ENCODE results near the gene INTS4.
"Not testable (repeated sequence)": the region's sequence is repeated elsewhere in the genome, so short reads cannot be mapped to it uniquely, and the experiment has no call there.

Gene INTS4, protein sequence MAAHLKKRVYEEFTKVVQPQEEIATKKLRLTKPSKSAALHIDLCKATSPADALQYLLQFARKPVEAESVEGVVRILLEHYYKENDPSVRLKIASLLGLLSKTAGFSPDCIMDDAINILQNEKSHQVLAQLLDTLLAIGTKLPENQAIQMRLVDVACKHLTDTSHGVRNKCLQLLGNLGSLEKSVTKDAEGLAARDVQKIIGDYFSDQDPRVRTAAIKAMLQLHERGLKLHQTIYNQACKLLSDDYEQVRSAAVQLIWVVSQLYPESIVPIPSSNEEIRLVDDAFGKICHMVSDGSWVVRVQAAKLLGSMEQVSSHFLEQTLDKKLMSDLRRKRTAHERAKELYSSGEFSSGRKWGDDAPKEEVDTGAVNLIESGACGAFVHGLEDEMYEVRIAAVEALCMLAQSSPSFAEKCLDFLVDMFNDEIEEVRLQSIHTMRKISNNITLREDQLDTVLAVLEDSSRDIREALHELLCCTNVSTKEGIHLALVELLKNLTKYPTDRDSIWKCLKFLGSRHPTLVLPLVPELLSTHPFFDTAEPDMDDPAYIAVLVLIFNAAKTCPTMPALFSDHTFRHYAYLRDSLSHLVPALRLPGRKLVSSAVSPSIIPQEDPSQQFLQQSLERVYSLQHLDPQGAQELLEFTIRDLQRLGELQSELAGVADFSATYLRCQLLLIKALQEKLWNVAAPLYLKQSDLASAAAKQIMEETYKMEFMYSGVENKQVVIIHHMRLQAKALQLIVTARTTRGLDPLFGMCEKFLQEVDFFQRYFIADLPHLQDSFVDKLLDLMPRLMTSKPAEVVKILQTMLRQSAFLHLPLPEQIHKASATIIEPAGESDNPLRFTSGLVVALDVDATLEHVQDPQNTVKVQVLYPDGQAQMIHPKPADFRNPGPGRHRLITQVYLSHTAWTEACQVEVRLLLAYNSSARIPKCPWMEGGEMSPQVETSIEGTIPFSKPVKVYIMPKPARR

DNA sequence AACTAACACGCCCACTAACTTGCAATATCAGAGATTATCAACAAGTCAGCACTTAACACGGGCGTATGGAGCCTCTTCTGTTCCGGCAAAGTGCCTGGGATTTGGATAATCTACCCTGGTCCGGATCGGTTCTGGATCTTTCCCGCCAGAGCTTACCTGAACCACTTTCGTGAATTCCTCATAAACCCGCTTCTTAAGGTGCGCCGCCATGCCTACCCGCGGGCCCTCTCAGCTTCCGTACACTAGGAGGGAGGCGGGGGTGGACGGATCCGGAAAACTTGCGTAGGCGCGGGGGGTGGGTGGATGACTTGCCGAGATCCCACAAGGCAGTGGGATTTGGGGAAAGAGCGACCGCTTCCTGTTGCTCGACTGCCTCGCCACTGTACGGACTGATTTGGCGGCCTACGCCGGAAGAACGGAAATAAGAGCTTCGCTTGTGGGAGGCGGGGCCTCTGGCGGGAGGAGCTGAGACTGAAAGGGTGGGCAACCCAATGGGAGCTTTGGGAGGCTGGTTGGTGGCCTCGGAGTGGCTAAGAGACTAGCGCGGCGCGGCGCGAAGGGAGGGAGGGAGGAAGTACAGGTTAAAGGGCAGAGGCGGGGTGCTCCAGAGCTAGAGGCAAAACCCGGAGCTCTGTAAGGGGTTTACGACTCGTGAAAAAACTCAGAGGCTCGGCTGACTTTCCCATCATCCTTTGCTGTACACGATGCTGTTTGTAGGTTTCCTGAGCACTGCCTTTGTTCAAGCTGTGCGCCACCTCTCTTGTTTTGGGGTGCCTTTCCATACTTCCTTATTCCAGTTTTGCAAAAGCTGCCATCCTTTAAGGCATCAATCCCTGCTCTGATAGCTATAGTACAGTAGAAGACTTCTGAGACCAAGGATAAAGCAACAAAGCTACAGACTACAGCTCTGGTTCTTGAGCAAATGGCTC, at the start of gene INTS4:
Gene INTS4, minus strand, starts transcription at position 235 of the 929 bp plus-strand sequence. Its CDS starts 25 bp downstream, at position 210.
- Histone ChIP-seq H3K4me3 (peak within 1 kb of the TSS; percentile 79), H3K27ac (peak within 1 kb of the TSS; percentile 54 to 80)
- peak; percentile 100 for DNase-seq (ENCODE audit: low spot score)
- TF ChIP-seq, protein P1, sequence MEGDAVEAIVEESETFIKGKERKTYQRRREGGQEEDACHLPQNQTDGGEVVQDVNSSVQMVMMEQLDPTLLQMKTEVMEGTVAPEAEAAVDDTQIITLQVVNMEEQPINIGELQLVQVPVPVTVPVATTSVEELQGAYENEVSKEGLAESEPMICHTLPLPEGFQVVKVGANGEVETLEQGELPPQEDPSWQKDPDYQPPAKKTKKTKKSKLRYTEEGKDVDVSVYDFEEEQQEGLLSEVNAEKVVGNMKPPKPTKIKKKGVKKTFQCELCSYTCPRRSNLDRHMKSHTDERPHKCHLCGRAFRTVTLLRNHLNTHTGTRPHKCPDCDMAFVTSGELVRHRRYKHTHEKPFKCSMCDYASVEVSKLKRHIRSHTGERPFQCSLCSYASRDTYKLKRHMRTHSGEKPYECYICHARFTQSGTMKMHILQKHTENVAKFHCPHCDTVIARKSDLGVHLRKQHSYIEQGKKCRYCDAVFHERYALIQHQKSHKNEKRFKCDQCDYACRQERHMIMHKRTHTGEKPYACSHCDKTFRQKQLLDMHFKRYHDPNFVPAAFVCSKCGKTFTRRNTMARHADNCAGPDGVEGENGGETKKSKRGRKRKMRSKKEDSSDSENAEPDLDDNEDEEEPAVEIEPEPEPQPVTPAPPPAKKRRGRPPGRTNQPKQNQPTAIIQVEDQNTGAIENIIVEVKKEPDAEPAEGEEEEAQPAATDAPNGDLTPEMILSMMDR (IDR thresholded peaks at IDR 0.05), result no peak

DNA sequence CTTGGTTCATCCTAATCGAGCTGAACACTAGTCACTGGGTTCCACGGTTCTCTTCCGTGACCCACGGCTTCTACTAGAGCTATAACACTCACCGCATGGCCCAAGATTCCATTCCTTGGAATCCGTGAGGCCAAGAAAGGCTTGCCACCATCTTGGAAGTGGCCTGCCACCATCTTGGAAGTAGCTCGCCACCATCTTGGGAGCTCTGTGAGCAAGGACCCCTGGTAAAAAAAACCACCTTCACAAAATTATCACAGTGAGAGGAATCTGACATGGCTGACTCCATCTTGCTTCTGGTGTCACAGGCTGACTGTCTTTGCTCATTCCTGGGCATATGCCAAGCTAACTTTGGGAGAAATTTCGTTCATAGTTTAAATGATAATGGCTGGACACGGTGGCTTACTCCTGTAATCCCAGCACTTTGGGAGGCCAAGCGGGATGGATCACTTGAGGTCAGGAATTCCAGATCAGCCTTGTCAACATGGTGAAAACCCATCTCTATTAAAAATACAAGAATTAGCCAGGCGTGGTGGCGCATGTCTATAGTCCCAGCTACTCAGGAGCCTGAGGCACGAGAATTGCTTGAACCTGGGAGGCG, 47.5 kb upstream of the INTS4 start:
- Histone ChIP-seq H3K27ac (no peak overlapping the region), H3K4me3 (no peak overlapping the region)
- TF ChIP-seq, protein P1 (IDR thresholded peaks at IDR 0.05), result no peak
- no peak for DNase-seq (ENCODE audit: low spot score)

DNA sequence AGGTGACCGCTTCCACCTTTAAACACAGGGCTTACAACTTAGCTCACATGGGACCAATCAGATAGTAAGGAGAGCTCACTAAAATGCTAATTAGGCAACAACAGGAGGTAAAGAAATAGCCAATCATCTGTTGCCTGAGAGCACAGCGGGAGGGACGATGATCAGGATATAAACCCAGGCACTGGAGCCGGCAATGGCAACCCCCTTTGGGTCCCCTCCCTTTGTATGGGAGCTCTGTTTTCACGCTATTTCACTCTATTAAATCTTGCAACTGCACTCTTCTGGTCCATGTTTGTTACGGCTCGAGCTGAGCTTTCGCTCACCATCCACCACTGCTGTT, 46.9 kb upstream of the INTS4 start:
- H3K4me3 ChIP-seq; H3K27ac ChIP-seq; DNase-seq (ENCODE audit: low spot score): not testable (repeated sequence)

DNA sequence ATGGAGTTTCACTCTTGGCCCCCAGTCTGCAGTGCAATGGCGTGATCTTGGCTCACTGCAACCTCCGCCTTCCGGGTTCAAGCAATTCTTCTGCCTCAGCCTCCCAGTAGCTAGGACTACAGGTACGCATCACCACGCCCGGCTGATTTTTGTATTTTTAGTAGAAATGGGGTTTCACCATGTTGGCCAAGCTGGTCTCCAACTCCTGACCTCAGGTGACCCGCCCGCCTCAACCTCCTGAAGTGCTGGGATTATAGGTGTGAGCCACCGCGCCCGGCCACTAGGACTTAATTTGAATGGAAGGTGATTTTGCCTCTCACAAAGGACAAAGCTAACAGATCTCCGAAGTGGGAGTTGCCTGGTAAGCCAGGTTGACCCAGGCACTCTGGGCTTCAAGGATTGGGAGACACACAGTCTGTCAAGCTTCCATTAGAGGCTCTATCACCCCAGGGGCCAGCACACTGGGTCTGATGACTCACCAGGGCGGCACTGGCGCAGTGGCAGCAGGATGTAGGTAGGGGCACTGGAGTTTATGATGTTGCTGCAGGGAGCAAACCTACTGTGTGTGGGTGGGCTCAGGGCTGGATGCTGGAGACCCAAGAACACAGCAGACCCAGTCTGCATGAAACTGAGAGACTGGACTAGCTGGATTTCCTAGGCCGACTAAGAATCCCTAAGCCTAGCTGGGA, 46.4 kb upstream of the INTS4 start:
- TF ChIP-seq, protein P1 (IDR thresholded peaks at IDR 0.05), result no peak
- DNase-seq (ENCODE audit: low spot score), result no peak
- Histone ChIP-seq H3K4me3 (no peak overlapping the region), H3K27ac (peak overlapping the region in 1 of 2 donors; percentile 78)

DNA sequence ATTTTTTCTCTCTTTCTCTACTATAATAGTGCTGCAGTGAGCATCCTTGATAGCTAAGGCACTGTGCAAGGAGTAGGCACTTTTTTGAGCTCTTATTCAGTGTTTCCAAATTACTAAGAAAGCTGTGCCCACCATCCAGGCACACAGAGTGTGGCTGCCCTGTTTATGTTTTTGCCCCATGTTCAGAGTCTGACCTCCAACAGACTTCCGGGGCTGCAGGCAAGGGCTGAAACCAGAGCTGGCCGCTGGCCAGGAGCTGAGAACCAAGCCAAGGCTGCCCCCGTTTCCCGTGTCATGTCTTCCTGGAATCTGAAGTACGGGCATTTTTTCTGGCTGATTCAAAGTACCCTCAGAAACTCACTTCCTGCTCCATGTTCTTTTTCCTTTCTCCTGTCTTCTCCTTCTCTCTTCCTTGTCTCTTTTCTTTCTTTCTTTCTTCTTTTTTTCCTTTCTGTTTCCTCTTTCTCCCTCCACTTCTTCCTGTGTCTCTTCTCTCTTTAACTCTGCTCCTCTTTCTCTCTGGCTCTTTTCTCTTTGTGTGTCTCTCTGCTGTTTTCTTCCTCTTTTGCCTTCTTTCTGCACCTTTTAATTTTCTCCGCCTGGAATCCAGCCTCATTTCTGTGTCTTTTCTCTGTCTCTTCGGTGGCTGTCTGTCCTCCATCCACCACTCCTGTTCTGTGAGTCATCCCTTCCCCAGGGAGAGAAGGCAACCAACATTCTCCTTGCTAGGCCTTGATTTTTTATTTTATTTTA, 45.6 kb upstream of the INTS4 start:
- no peak for DNase-seq (ENCODE audit: low spot score)
- H3K4me3 ChIP-seq, result peak overlapping the region; percentile 34
- TF ChIP-seq, protein P1 (IDR thresholded peaks at IDR 0.05), result no peak
- H3K27ac ChIP-seq, result peak overlapping the region; percentile 62 to 78

DNA sequence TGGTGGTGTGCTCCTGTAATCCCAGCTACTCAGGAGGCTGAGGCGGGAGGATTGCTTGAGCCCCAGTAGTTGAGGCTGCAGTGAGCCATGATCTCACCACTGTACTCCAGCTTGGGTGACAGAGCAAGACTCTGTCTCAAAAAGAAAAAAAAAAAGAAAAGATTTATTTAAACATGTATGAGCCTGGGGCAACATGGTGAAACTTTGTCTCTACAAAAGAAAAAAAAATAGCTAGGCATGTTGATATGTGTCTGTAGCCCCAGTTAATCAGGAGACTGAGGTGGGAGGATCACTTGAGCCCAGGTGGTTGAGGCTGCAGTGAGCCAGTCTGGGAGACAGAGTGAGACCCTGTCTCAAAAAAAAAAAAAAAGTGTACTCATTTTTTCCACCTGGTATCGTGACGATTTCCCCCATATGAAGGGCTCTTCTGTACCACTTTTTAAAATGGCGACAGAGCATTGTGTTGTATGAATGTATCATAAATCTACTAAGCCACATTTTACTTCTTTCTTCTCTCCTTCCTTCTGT, 45.0 kb upstream of the INTS4 start:
- no peak for DNase-seq (ENCODE audit: low spot score)
- Histone ChIP-seq H3K27ac (peak overlapping the region in 1 of 2 donors; percentile 62), H3K4me3 (peak overlapping the region; percentile 34)
- TF ChIP-seq, protein P1 (IDR thresholded peaks at IDR 0.05), result no peak
